ENCODE measurements around the gene AMIGO2. TPM values are rescaled to one million over a fixed set of nuclear protein-coding genes. Genes with fewer than 3 reads are reported as not detected.

AMIGO2 gene
- total and polyA plus RNA-seq, 9 of the 15 experiments (the other 6 are each of a cell fraction or from before 2014, with no cell fraction given): 2.0 to 8.3 (median 3.8) TPM

- TF ChIP-seq ZBTB11 (CRISPR knock-in tag; IDR thresholded peaks at IDR 0.05) (no peak), MIER1 (IDR thresholded peaks at IDR 0.05; ENCODE audit: low read depth) (no peak), PPARD (CRISPR knock-in tag; IDR thresholded peaks at IDR 0.05) (no peak), ZNF408 (CRISPR knock-in tag; IDR thresholded peaks at IDR 0.05; ENCODE audit: low read depth) (no peak)
These were observed 859 bp downstream of the AMIGO2 start (continued) for GRCh38 chr12:47078733-47079467.

GRCh38 chr12:47078086-47078395, 1.7 kb downstream of the AMIGO2 start:
- Histone ChIP-seq H3K36me3 (ENCODE audit: control insufficient read depth, insufficient read depth, low read length) (no peaks in the 10 kb centered on the region), H3K9me1 (ENCODE audit: control insufficient read depth, insufficient read depth, low read length) (no peaks in the 10 kb centered on the region), H3K27me3 (ENCODE audit: control insufficient read depth in 2 of 2, insufficient read depth in 2 of 2, low read length in 2 of 2) (no peaks in the 10 kb centered on the region; a peak in 1 of 5 replicates), H3K79me2 (ENCODE audit: control insufficient read depth, insufficient read depth, low read length) (no peaks in the 10 kb centered on the region; the same call in 2 of the 3 replicates), H2AFZ (ENCODE audit: low read depth, low read length) (no peak overlapping the region), H3K4me1 (replicated peaks in 1 of 2; ENCODE audit: control insufficient read depth in 2 of 2, insufficient read depth in 2 of 2, low read length in 2 of 2) (peaks cover 6 to 19% of the 10 kb centered on the region in 2 experiments; a peak in 4 of 5 replicates), H4K20me1 (replicated peaks; ENCODE audit: control insufficient read depth, insufficient read depth, low read length) (no peaks in the 10 kb centered on the region), H3K4me3 (no peak overlapping the region), H3K9me3 (replicated peaks; ENCODE audit: control insufficient read depth, insufficient read depth, low read depth, low read length) (no peaks in the 10 kb centered on the region), H3K4me2 (ENCODE audit: insufficient read depth, low read length) (no peak overlapping the region; the same call in 1 of the 2 replicates), H3K27ac (ENCODE audit: extremely low read depth, low read depth, low read length) (no peak overlapping the region), H3K9ac (ENCODE audit: insufficient read depth in 1 of 2, low read depth in 2 of 2, low read length in 2 of 2) (no peak overlapping the region)
- ChIA-PET POLR2A (interaction anchor here (1.4 to 3.1 kb wide), 3 partner anchors 8 to 301 kb away, joined by 3 to 21 read pairs (median 4); no protein-coding TSS in a partner anchor), CTCF (ENCODE audit: low intra/inter-chr PET ratio) (no interaction called here)
- TF ChIP-seq ZZZ3 (IDR thresholded peaks at IDR 0.05): no peak
- no peak for TF ChIP-seq STAT5A (IDR thresholded peaks at IDR 0.05; ENCODE audit: borderline replicate concordance, low read length)
- TF ChIP-seq CTBP1 (IDR thresholded peaks at IDR 0.05; ENCODE audit: borderline replicate concordance): 0 out of 2 replicates have a peak, but pooled peaks have one; percentile 30
- TF ChIP-seq ZNF668 (CRISPR knock-in tag; IDR thresholded peaks at IDR 0.05): no peak
- TF ChIP-seq ZFP91 (CRISPR knock-in tag; IDR thresholded peaks at IDR 0.05): no peak
- no peak for TF ChIP-seq SMAD3 (CRISPR knock-in tag; conservative IDR thresholded peaks at IDR 0.05)
- in situ Hi-C loops (cut with MboI): no loop called here
- intact Hi-C loops (cut with micrococcal nuclease): loop anchor here (2.0 kb wide), 2 partner anchors 137 to 231 kb away; no protein-coding TSS in a partner anchor
- no peak for DNase-seq (ENCODE audit: extremely low read depth in 1 of 4, low spot score in 3 of 4)
- FAIRE-seq: no peak
- WGBS (ENCODE audit: insufficient coverage, low coverage, missing lambda C conversion rate): 62% methylated on average over 8 of the region's 8 CpGs
- no TSS peak for BruUV-seq (replicated peaks)
- no peak for ATAC-seq
